Fibroblast of skin of back (primary cell): Measurements from ENCODE around the gene SLC39A11.
"Not testable (repeated sequence)": the region's sequence is repeated elsewhere in the genome, so short reads cannot be mapped to it uniquely, and the experiment has no call there.

Experiments
- DNase-seq: peaks from one replicate; pipeline ENCODE4 v3.0.0-alpha.2; 2013

Gene SLC39A11

DNA sequence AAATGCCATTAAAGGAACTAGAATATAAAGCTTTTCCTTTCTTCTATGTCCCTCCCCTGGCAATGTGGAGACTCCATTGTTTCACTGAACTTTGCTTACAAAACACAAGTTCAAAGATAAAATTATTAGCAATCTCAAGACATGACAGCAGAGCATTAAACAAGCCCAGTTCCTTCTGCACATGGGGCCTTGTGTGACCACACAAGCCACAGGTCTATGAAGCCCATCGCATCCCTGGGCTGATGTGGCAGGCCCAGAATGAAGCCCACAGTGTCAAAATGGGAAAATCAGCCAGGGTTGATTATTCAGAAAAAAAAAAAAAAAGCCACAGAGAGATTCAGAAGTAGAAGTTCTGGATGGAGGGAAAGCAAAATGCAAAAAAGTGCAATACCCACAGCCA, 12.9 kb upstream of the SLC39A11 start:
- no peak for DNase-seq

- no peak for DNase-seq
Measured at GRCh38 chr17:73104450-73104849, 12.0 kb upstream of the SLC39A11 start.

GRCh38 chr17:73103641-73104335, 11.3 kb upstream of the SLC39A11 start:
- DNase-seq: no peak

- DNase-seq: no peak
Measured at GRCh38 chr17:73101031-73101430, 8.5 kb upstream of the SLC39A11 start.

DNA sequence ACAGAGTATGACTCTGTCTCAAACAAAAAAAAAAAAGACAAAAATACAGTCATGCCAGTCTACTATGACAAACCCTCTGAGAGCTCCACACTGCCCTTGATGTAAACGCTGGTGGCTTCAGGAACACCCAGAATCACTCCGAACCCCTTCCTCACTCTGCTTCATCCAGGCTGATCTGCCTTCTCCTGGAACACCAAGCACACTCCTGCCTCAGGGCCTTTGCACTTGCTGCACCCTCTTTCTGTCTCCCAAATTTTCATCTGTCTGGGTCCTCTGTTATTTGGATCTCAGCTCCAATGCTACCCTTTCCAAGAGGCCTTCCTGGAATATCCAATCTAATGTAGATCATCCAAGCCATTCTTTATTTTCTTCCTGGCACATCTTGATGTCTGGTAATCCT, 7.9 kb upstream of the SLC39A11 start:
- DNase-seq: no peak

- DNase-seq: no peak
Measured at GRCh38 chr17:73099511-73099910, 7.0 kb upstream of the SLC39A11 start.

DNA sequence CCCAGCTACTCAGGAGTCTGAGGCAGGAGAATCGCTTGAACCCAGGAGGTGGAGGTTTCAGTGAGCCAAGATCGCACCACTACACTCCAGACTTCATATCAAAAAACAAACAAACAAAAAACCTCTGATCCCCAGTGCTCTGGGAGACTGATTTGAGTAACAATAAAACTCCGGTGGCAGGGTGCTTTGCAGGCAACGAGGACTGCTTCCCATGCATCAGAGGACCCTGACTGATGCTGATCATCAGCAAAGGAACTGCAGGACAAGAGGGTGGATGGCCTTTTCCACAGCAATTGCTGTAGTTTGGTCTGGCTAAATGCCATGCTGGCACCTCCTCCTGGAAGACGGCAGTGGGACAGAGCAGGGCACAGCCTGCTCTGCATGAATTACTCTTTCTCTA, 6.4 kb upstream of the SLC39A11 start:
- DNase-seq: no peak

DNA sequence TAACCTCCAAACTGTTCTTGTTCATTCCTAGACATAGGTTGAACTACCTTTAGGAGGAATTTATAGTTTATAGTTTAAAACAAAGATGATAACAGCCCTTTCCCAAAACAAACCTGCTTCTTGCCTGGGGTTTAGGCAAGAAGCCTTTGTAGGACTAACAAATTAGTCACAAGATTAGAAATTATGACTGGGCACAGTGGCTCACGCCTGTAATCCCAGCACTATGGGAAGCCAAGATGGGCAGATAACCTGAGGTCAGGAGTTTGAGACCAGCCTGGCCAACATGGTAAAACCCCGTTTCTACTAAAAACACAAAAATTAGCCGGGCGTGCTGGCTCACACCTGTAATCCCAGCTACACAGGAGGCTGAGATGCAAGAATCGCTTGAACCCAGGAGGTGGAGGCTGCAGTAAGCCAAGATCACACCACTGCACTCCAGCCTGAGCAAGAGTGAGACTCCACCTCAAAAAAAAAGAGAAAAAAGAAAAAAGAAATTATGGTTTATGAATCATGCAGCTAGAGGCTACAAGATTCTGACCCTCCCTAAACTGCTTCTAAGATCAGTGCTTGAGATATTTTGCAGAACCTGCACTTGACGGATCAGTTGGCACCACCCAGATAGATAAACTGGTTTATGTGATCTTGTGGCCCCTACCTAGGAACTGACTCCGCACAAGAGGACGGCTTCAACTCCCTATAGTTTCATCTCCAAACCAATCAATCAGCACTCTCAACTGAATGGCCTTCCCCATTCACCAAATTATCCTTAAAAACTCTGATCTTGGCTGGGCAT, 5.7 kb upstream of the SLC39A11 start:
- DNase-seq: not testable (repeated sequence)

DNA sequence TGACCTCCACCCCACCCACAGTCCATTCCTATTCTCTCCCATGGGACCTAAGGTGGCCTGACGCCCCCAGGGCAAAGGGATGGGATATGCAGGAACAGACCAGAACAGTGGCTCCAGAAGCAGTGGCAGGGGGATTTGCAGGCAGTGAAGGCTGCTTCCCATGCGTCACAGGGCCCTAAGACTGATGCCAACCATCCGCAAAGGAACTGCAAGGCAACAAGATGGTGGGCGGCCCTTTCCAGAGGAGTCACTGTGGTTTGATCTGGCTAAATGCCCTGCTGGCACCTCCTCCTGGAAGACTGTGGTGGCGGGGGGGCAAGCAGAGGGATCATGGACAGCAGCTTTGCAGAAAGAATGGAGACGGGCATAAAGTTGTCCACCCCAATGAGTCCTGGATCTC, 4.4 kb upstream of the SLC39A11 start:
- DNase-seq: no peak

DNA sequence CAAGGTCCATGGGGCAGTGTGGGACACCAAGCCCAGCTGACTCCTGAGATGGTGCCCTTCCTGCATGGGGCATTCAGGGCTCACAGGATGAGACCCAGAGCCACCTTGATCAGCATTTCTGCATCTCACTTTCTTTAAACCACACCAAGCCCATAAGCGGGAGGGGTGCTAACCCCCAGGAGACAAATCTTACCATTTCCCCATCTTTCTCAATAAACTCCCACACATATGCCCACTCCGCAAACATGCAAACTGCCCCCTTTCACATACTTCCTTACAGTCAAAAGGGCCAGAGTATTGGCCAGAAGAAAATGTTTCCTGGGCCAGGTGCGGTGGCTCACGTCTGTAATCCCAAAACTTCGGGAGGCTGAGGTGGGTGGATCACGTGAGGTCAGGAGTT, 3.7 kb upstream of the SLC39A11 start:
- no peak for DNase-seq

- no peak for DNase-seq
Measured at GRCh38 chr17:73093286-73093685, 798 bp upstream of the SLC39A11 start.

GRCh38 chr17:73091770-73092522, 542 bp downstream of the SLC39A11 start:
- peak; percentile 22 for DNase-seq

DNA sequence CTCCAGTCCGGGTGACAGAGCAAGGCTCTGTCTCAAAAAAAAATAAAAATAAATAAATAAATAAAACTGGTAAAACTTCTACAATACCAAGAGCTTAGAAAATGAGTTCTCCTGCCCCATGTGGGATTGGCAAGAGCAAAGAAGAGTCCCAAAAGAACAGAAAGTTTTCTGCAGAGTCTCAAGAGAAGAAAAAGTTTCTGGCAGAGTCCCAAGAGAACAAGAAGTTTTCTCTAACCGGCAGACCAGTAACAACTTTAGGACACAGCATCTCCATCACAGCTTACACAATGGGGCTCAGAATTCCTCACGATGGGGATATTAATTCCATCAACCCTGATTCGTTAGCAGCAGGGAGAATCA, 1.1 kb downstream of the SLC39A11 start:
- DNase-seq: no peak

GRCh38 chr17:73090396-73091202, 1.9 kb downstream of the SLC39A11 start:
- DNase-seq: no peak

- DNase-seq: no peak
Measured at GRCh38 chr17:73089322-73090317, 2.9 kb downstream of the SLC39A11 start.

DNA sequence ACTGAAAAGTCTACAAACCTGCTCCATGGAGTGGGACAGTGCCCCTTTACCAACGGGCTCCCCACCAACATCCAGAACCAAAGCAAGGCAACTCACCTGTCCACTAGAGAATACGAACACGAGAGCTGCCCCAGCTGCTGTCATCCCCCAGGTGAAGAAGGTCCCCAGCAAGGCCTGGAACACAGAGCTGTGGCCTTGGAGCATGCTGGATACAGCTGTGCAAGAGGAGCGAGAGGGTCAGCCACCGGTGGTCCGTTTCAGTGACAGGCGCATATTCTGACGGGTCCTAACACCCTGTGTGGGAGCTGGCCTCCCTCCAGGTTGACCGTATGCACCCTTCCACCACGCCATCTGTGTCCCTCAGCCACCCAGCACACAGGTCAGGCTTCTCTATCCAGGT, 3.9 kb downstream of the SLC39A11 start:
- no peak for DNase-seq

GRCh38 chr17:73083432-73083831, 9.1 kb downstream of the SLC39A11 start:
- no peak for DNase-seq

- DNase-seq: no peak
Measured at GRCh38 chr17:73074566-73074965, 17.9 kb downstream of the SLC39A11 start.

GRCh38 chr17:73072219-73072962, 20.1 kb downstream of the SLC39A11 start:
- no peak for DNase-seq
